ENCODE data around the gene CXCL6. TPM values are rescaled to one million over a fixed set of nuclear protein-coding genes. Genes with fewer than 3 reads are reported as not detected.

The CXCL6 gene
- total RNA-seq, 1 experiment from 2014 or later = not detected

DNA sequence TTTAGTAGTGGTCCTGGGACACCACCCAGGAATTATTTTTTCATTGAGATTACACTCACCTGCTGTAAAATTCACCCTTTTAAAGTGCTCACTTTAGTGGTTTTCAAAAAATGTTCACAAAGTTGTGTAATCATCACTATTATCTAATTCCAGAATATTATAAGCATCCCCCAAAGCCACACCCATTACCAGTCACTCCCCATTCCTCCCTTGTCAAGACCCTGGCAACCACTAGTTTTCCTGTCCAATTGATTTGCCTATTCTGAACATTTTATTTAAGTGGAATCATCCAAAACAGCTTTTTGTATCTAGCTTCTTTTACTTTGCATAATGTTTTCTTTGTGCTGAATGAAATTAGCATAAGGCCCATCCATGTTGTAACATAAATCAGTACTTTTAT, 12.7 kb upstream of the CXCL6 start:
- Histone ChIP-seq H3K4me1 (no peaks in the 10 kb centered on the region; the same call in 1 of the 2 replicates), H3K27ac (no peak overlapping the region), H3K27me3 (no peaks in the 10 kb centered on the region), H3K36me3 (no peaks in the 10 kb centered on the region), H3K4me3 (no peak overlapping the region), H3K9me3 (replicated peaks) (0 out of 2 replicates have a peak, but pooled peaks cover 6% of the 10 kb centered on the region)
- DNase-seq = no peak

DNA sequence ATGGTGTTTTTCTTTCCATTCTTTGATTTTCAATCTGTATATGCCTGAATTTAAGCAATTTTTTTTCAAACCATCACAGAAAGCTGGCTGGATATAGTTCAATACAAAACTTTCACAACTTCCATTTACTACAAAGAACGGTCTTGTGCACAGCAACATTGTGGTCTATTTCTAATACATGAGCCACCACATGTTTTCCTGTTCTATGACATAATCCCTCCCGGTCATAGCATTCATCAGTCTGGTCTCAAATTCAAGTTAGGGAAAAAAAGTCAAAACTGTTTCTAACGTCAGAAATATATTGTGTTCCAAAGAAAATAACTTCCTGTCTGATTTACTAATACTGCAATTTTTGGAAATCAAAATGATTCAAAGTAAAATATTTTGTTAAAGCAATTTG, 7.5 kb upstream of the CXCL6 start:
- DNase-seq = peak in 1 of 2 experiments; percentile 60
- Histone ChIP-seq H3K27me3 (no peaks in the 10 kb centered on the region), H3K4me3 (no peak overlapping the region), H3K9me3 (replicated peaks) (0 out of 2 replicates have a peak, but pooled peaks cover 6% of the 10 kb centered on the region), H3K4me1 (no peaks in the 10 kb centered on the region; the same call in 1 of the 2 replicates), H3K27ac (no peak overlapping the region), H3K36me3 (no peaks in the 10 kb centered on the region)

DNA sequence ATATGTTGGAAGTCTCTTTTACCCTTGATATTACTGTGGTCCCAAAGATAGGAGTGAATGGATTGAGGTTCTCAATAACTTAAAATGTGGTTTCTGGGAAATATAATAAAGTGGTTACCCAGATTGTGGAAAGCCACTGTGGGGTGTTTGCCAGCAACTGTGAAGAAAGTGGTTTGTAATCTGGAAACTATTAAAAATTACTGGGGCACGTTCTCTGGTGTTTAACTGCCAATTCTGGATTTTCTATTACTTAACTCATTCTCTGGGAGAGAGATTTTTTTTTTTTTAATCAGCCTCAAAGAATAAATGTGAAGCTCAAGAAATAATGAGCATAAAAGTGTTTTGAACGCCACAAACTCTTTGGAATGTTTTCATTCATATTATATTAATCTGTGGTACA, 4.9 kb upstream of the CXCL6 start:
- DNase-seq = no peak
- 0 out of 2 replicates have a peak, but pooled peaks cover 6% of the 10 kb centered on the region for H3K9me3 ChIP-seq (replicated peaks)
- no peaks in the 10 kb centered on the region; the same call in 1 of the 2 replicates for H3K4me1 ChIP-seq
- no peak overlapping the region for H3K27ac ChIP-seq
- H3K36me3 ChIP-seq = no peaks in the 10 kb centered on the region
- no peak overlapping the region for H3K4me3 ChIP-seq
- H3K27me3 ChIP-seq = no peaks in the 10 kb centered on the region

DNA sequence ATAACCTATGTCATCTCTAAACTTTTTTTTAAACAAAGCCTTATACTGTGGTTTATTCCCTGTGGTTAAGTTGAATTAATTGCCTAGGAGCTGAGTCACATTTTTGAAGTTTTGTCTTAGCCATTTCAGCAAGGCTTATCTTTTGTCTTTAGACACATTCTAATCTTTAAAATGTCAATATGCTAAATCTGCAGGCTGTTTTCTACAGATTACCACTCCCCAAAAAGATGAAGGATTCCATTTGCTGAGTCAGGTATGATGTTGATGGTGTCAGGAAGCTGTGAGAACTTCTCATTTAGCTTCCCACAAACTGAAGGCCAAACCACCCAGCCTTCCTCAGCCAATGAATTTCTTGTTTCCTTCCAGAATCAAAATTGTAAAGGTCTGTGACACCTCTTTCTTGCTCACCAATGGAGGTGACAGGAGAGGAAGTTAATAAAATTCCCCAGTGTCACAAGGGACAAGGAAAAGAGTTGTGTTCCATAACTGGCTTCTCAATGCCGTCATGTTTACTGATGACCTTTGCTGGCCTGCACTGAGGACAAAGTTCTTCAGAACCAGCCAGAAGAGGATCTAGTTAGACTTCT, 3.7 kb upstream of the CXCL6 start:
- Histone ChIP-seq H3K4me1 (no peaks in the 10 kb centered on the region; the same call in 1 of the 2 replicates), H3K4me3 (no peak overlapping the region), H3K27ac (no peak overlapping the region), H3K9me3 (replicated peaks) (0 out of 2 replicates have a peak, but pooled peaks cover 1% of the 10 kb centered on the region), H3K36me3 (no peaks in the 10 kb centered on the region), H3K27me3 (no peaks in the 10 kb centered on the region)
- DNase-seq = no peak

DNA sequence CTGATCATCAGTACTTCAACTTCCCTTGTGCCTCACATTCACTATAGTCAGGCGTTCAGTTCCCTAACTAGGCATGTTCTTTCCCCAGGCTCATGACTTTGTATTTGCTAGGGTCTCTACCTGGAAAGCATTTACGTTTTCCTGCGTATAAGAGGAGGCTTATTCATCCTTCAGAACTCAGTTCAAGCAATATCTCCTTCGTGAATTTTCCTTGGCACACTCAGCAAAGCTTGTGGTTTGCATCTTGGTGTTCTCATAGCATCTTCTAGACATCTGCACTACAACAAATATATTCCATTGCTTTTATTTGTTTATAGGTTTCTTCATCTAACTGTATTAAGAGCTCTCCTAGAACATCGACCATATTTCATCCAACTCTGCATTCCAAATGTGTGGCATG, 2.6 kb downstream of the CXCL6 start:
- Histone ChIP-seq H3K9me3 (replicated peaks) (no peaks in the 10 kb centered on the region), H3K27me3 (no peaks in the 10 kb centered on the region), H3K4me1 (no peaks in the 10 kb centered on the region), H3K4me3 (no peak overlapping the region), H3K27ac (no peak overlapping the region), H3K36me3 (no peaks in the 10 kb centered on the region)
- DNase-seq = no peak

DNA sequence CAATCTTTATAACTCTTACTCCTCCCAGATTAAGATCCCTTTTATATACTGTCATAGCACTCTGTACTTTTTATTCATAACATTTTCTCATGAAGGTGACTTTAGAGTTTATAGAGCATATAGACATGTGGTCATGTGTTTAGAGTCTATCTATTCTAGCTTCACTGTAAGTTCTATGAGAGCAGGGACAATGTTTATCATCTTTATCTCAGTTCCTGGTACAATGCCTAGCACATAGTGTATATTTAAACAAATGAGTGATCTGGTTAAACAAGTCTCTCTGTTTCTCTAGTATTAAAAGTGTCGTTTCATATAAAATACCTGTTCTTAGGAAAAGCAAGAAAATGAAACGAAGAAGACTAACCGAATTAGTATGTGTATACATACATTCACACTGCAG, 3.2 kb downstream of the CXCL6 start:
- no peak for DNase-seq
- Histone ChIP-seq H3K36me3 (no peaks in the 10 kb centered on the region), H3K9me3 (replicated peaks) (no peaks in the 10 kb centered on the region), H3K4me1 (no peaks in the 10 kb centered on the region), H3K27me3 (no peaks in the 10 kb centered on the region), H3K27ac (no peak overlapping the region), H3K4me3 (no peak overlapping the region)

DNA sequence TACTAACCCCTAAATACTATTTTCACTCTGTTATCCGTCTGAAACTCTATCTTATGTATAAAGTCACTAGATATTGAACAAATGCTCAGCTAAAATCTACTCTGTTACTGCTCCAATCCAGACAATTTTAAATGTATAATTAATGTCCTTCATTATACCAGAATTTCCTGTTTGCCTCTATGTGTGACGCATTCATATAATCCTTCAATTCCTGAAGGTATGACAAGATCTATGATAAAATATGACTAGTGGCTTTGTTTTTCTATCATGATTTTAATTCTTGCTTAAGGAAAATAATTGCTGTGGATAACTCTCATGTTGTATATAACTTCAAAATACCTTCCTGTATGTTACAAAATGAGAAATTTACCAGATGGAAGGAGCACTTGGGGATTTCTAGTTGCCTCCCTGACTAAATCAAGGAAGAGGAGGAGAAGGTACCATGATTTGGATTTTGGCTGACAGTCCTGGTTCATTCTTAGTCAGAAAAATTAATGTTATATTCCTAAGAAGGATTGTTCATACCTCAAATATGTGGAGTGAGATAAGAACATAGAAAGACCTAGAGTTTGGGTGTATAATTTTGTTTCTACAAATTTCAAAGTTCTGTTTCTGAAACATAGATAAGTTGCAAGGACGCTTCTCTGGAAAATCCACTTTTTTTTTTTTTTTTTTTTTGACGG, 4.9 kb downstream of the CXCL6 start:
- H3K27me3 ChIP-seq = no peaks in the 10 kb centered on the region; the same call in 1 of the 2 replicates
- no peak for DNase-seq
- H3K4me1 ChIP-seq = no peaks in the 10 kb centered on the region
- no peaks in the 10 kb centered on the region for H3K36me3 ChIP-seq
- no peaks in the 10 kb centered on the region for H3K9me3 ChIP-seq (replicated peaks)
- no peak overlapping the region for H3K27ac ChIP-seq
- H3K4me3 ChIP-seq = no peak overlapping the region

DNA sequence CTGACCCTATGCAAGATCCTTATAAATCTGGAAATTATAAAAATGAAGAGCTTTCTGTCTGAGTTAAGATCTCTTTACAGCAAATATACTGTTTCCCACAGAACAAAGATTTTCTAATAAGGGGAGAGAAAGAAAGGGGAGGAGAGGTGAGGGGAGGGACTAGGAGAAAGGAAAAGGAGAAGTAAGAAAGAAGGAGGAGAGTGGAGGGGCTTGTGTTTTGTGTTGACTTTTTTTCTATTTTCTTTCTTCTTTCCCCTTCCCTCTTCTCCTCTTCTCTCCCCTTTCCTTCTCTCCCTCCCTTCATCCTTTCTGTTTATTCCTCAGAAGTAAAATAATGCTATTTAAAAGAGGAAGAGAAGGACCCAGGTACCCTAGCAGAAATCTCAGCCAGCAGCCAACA, 6.2 kb downstream of the CXCL6 start:
- H3K4me3 ChIP-seq = no peak overlapping the region
- no peak for DNase-seq
- no peaks in the 10 kb centered on the region for H3K9me3 ChIP-seq (replicated peaks)
- H3K4me1 ChIP-seq = no peaks in the 10 kb centered on the region
- no peak overlapping the region for H3K27ac ChIP-seq
- H3K27me3 ChIP-seq = no peaks in the 10 kb centered on the region; the same call in 1 of the 2 replicates
- no peaks in the 10 kb centered on the region for H3K36me3 ChIP-seq

DNA sequence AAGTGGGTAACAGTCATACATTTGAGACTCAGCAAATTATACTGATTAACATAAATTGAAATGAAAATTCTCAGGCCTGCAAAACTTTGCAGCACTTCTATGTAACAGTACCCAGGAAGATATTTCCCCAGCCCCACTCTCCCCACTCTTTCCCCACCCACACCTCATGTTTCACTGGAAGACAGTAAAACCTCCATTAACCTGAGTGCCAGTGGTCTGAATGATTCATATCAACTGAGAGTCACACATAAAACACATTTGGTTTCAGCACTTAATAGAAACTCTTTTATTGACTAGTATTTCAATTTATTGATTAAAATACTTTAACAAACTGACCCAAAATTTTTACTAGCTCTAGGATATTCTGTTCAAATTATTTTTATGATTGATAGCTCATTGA, 6.9 kb downstream of the CXCL6 start:
- H3K4me3 ChIP-seq = no peak overlapping the region
- H3K9me3 ChIP-seq (replicated peaks) = no peaks in the 10 kb centered on the region
- H3K27ac ChIP-seq = no peak overlapping the region
- no peaks in the 10 kb centered on the region; the same call in 1 of the 2 replicates for H3K27me3 ChIP-seq
- no peak for DNase-seq
- H3K4me1 ChIP-seq = no peaks in the 10 kb centered on the region
- H3K36me3 ChIP-seq = no peaks in the 10 kb centered on the region

DNA sequence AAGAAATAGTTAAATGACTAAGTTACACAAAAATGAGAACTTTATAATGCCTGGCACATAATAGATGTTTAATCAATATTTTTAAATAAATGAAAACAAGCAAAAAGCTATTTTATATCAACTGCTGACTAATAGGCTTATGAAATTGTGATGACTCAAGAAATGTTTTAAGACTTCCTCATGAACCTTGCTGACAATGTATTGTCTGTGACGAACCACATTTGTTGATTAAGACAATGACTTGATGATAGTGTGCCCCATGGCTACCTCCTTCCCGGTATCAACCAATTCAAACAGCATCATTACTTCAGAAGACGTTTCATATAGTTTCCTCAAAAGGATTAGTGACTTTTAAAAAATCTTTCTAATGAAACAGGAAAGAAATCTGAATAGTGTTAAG, 7.9 kb downstream of the CXCL6 start:
- no peak for DNase-seq
- no peaks in the 10 kb centered on the region for H3K9me3 ChIP-seq (replicated peaks)
- H3K27ac ChIP-seq = no peak overlapping the region
- no peaks in the 10 kb centered on the region for H3K4me1 ChIP-seq
- no peaks in the 10 kb centered on the region for H3K36me3 ChIP-seq
- H3K4me3 ChIP-seq = no peak overlapping the region
- H3K27me3 ChIP-seq = no peaks in the 10 kb centered on the region; the same call in 1 of the 2 replicates

DNA sequence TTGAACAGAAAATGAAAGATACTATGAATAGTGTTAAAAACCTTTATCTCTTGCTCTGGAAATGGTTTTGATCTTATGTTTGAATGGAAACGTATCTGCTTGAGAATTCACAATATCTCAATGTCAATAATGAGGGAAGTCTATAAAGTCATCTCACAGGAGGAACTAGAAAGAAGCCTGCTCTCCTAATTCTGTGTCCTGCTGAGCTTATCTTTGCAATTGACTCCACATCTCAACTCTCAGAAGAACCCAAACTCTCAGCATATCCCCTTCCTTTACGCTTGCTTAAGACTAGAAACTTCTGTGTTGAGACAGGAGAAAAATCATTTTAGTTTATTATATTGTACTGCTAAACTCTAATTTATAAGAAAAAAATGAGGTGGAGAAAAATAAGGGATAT, 8.3 kb downstream of the CXCL6 start:
- Histone ChIP-seq H3K4me1 (no peaks in the 10 kb centered on the region), H3K4me3 (no peak overlapping the region), H3K36me3 (no peaks in the 10 kb centered on the region), H3K9me3 (replicated peaks) (no peaks in the 10 kb centered on the region), H3K27ac (no peak overlapping the region), H3K27me3 (no peaks in the 10 kb centered on the region; the same call in 1 of the 2 replicates)
- no peak for DNase-seq

DNA sequence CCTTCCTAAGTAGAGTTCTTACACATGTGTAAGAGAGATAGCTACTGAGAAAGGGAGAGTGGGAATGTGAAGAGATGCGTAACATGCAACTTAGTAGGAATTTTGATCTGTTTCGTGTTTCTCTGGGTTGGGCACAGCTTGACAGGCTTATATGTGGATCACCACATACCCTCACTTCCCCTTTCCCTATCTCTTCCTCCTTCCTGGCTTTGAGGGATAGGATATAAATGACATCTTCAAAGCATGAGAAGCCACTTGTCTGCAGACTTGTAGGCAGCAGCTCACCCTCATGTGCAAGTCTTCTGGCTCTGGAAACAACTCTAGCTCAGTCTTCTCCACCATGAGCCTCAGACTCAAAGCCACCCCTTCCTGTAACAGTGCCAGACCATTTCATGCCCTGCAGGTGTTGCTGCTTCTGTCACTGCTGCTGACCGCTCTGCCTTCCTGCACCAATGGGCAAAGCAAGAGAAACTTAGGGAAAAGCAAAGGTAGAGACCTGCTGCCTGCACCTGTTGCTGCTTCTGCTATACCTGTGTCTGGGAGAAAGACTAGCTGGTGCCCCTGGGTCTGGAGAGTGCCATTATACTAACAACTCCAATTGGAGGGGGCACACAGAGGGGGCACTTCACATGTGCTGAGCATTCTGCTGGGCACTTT, 11.2 kb downstream of the CXCL6 start:
- DNase-seq = no peak
- H3K36me3 ChIP-seq = no peaks in the 10 kb centered on the region
- no peaks in the 10 kb centered on the region for H3K9me3 ChIP-seq (replicated peaks)
- H3K4me1 ChIP-seq = no peaks in the 10 kb centered on the region
- no peaks in the 10 kb centered on the region; the same call in 1 of the 2 replicates for H3K27me3 ChIP-seq
- H3K27ac ChIP-seq = no peak overlapping the region
- no peak overlapping the region for H3K4me3 ChIP-seq

DNA sequence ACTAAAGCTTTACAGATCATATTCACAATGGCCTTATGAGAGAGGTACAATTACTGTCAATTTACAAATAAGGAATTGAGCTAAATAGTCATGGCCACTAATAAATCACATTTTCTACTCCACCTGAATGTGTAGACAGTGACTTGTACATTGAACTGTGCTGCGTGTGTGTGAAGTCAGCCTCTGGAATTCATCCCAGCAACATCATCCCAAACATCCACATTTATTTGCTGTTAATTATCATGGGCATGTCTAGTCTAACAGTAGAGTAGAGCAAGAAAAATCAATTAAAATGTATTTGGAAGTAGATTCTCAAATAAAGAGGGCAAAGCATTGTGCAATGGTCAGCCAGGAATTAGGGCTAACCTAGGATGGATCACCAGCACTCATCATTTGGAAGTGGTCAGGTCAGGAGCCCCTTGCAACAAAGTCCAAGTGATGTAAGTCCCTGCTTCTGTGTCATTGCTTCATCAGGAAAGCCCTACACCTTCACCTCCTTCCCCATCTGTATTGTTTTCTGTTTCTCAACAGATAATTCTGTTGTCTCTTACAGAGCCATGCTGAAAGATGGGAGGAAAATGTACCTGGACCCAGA, 11.8 kb downstream of the CXCL6 start:
- H3K4me1 ChIP-seq = no peaks in the 10 kb centered on the region
- no peak for DNase-seq
- H3K36me3 ChIP-seq = no peaks in the 10 kb centered on the region
- no peak overlapping the region for H3K27ac ChIP-seq
- H3K9me3 ChIP-seq (replicated peaks) = no peaks in the 10 kb centered on the region
- no peaks in the 10 kb centered on the region; the same call in 1 of the 2 replicates for H3K27me3 ChIP-seq
- no peak overlapping the region for H3K4me3 ChIP-seq

DNA sequence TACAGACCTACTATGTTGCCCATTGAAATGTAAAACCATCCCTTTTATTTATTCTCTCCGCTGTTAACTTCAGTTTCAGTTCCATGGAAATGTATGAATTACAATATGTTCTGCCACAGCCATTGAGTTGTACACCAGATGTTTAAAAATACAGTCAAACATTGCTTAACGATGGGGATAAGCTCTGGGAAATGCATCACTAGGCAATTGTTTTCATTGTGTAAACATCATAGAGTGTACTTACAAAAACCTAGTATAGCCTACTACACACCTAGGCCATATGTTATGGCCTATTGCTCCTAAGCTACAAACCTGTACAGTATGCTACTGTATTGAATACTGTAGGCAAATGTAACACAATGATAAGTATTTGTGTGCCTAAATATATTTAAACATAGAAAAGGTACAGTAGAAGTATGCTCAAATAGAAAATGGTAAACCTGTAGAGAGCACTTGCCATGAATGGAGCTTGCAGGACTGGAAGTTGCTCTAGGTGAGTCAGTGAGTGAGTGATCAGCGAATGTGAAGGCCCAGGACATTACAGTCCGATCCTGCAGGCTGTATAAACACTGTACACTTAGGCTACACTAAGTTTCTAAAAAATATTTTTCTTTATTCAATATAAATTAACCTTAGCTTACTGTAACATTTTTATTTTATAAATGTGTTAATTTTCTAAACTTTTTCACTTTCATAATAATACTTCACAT, 13.9 kb downstream of the CXCL6 start:
- no peaks in the 10 kb centered on the region; the same call in 1 of the 2 replicates for H3K27me3 ChIP-seq
- DNase-seq = no peak

More for the DNA sequence above, 13.9 kb downstream of the CXCL6 start:
- Histone ChIP-seq H3K9me3 (replicated peaks) (no peaks in the 10 kb centered on the region), H3K27ac (no peak overlapping the region), H3K4me1 (no peaks in the 10 kb centered on the region), H3K4me3 (no peak overlapping the region), H3K36me3 (no peaks in the 10 kb centered on the region)
